Ishikawa (cell line): ENCODE results near the gene ZDHHC15.

Experiments
- CEBPB ChIP-seq: IDR thresholded peaks from 2 replicates; pipeline ENCODE4 v1.6.1; 2012
- CREB1 ChIP-seq: IDR thresholded peaks from 2 replicates; pipeline ENCODE4 v1.6.1; 2012; ENCODE audit warnings: low read depth
- EGR1 ChIP-seq: IDR thresholded peaks from 2 replicates; pipeline ENCODE4 v1.6.1; 2012
- EP300 ChIP-seq: IDR thresholded peaks from 2 replicates; pipeline ENCODE4 v1.6.1; 2012; ENCODE audit warnings: borderline replicate concordance
- FOXM1 ChIP-seq: IDR thresholded peaks from 2 replicates; pipeline ENCODE4 v1.6.1; 2012; ENCODE audit warnings: low read depth, borderline replicate concordance
- MAX ChIP-seq: IDR thresholded peaks from 2 replicates; pipeline ENCODE4 v1.6.1; 2012
- NFIC ChIP-seq: IDR thresholded peaks from 2 replicates; pipeline ENCODE4 v1.6.1; 2012
- RAD21 ChIP-seq: IDR thresholded peaks from 2 replicates; pipeline ENCODE4 v1.6.1; 2012; ENCODE audit warnings: low read depth
- REST ChIP-seq: IDR thresholded peaks from 2 replicates; pipeline ENCODE4 v1.6.1; 2012; ENCODE audit warnings: low read depth, mild to moderate bottlenecking
- TAF1 ChIP-seq: IDR thresholded peaks from 2 replicates; pipeline ENCODE4 v1.6.1; 2012; ENCODE audit warnings: low read depth, mild to moderate bottlenecking
- TCF12 ChIP-seq: IDR thresholded peaks from 2 replicates; pipeline ENCODE4 v1.6.1; 2012; ENCODE audit warnings: low read depth
- TEAD4 ChIP-seq: IDR thresholded peaks from 2 replicates; pipeline ENCODE4 v1.6.1; 2012
- USF1 ChIP-seq: IDR thresholded peaks from 2 replicates; pipeline ENCODE4 v1.6.1; 2012
- YY1 ChIP-seq: IDR thresholded peaks from 2 replicates; pipeline ENCODE4 v1.6.1; 2012; ENCODE audit warnings: low read depth
- ZBTB7A ChIP-seq: IDR thresholded peaks from 2 replicates; pipeline ENCODE4 v1.6.1; 2012; ENCODE audit warnings: low read depth

The ZDHHC15 gene

DNA sequence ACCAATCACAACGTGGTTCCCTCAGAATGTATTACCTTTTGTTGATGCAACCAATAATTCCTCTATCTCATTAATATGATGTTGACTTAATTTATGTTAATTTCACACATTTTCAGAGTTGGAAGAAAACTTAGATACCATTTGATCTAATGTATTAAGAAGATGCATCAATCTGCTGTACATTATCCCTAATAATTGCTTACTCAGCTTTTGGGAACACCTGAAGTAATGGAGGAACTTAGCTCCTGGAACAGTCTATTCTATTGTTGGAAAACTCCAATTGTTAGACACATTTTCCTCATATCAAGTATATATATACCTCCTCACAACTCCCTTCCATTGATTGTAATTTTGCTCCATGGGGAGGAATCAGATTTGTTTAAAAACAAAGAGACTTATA is 38.9 kb downstream of the ZDHHC15 start:
- TF ChIP-seq TEAD4 (no peak), RAD21 (no peak), CEBPB (no peak), ZBTB7A (no peak), TCF12 (no peak), YY1 (no peak), TAF1 (no peak), FOXM1 (no peak), EP300 (no peak), EGR1 (no peak), USF1 (no peak), REST (no peak), NFIC (no peak), MAX (no peak)

GRCh38 chrX:75421688-75422230 is 101.1 kb downstream of the ZDHHC15 start:
- no peak for TF ChIP-seq EGR1
- TF ChIP-seq CREB1, result no peak
- TF ChIP-seq TEAD4, result no peak
- TF ChIP-seq FOXM1, result no peak
- TF ChIP-seq MAX, result no peak
- TF ChIP-seq USF1, result no peak
- TF ChIP-seq TCF12, result no peak
- TF ChIP-seq REST, result no peak

DNA sequence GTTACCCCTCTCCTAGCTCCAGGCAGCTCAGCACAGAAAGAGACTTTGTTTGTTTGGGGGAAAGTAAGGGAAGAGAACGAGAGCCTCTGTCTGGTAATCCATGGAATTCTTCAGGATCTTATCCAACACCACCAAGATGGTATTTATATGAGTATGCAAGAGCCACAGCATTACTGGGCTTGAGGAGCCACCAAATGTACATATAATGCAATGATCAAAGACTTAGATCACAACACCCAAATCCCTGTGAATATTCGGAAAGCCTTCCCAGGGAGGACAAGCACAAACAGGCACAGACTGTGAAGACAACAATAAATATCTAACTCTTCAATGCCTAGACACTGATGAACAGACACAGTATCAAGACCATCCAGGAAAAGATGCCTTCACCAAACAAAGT is 132.4 kb downstream of the ZDHHC15 start:
- TF ChIP-seq REST (no peak), TAF1 (no peak), CREB1 (no peak), RAD21 (no peak), USF1 (no peak), TCF12 (no peak), MAX (no peak), EGR1 (no peak), YY1 (no peak), ZBTB7A (no peak)

DNA sequence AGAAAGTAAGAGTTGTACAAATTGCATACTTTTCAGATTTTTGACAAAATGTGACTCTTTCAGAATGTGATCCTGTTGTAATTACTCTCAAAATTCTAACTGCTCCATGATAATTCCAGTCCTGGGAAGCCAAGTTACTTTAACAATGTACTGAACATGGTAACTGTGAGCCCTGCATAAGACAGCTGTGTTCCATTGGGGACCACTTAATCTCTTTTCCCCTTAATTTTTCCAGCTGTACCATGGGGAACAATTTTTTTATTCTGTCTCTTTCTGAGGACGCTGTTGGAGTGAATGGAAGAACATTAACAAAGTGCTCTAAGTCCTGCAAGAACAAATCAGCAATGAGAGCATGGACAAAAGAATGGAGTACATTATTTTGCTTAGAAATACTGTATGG is 153.1 kb downstream of the ZDHHC15 start:
- TF ChIP-seq NFIC (no peak), EP300 (no peak), YY1 (no peak), TCF12 (no peak), EGR1 (no peak), TEAD4 (no peak), CREB1 (no peak), TAF1 (no peak), CEBPB (no peak), MAX (no peak), REST (no peak), USF1 (no peak), ZBTB7A (no peak), RAD21 (no peak), FOXM1 (no peak)
